ENCODE data around the gene SBNO2. TPM values are rescaled to one million over a fixed set of nuclear protein-coding genes. Genes with fewer than 3 reads are reported as not detected.

SBNO2 gene
- total RNA-seq, 6 experiments from 2014 or later = 21.5 to 54.4 (median 25.5) TPM

DNA sequence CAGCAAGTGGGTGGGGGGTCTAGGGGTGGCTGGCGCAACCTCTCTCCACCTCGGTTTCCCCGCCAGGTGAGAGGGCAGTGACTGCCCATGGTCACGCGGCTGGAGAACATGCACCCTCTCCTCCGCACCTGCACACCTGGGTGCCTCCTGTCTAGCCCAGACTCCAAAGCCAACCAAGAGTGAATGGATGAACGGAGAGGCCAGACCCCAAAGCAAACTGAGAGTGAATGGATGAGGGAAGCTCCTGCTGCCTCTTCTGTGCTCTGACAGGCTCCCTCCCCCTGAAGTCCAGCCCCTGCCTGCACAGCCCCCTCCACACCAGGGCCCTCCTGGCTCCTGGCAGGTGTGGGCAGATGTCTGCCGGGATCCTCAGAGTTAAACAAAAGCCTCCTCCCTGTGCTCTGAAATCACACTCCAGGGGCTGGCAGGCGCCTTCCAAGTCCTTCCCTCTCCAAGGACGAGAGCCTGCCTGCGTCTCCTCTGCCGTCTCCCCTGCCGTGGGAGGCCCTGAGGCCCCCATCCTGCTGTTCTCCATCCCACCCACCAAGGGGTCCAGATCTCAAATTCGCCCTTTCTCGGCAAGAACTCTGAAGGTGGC lies 2.2 kb downstream of the SBNO2 start:
- no peaks in the 10 kb centered on the region for H3K36me3 ChIP-seq
- peaks cover 0 to 48% (median 22%) of the 10 kb centered on the region in 4 donors for H3K4me1 ChIP-seq
- peak overlapping the region in 2 of 3 donors; percentile 74 to 78 for H3K4me3 ChIP-seq
- 62% methylated on average over 5 of the region's 15 CpGs for WGBS (ENCODE audit: insufficient coverage, low coverage, low lambda C conversion rate, missing lambda C conversion rate)
- no peaks in the 10 kb centered on the region for H3K27me3 ChIP-seq
- H3K27ac ChIP-seq = peak overlapping the region; percentile 91 to 98 (median 96)
- no peak for TF ChIP-seq POLR2A (IDR thresholded peaks at IDR 0.05)
- ATAC-seq = no peak
- H3K9me3 ChIP-seq = no peaks in the 10 kb centered on the region
- intact Hi-C loops (cut with DNase I) = no loop called here
- DNase-seq = peak in 1 of 3 donors; percentile 30

DNA sequence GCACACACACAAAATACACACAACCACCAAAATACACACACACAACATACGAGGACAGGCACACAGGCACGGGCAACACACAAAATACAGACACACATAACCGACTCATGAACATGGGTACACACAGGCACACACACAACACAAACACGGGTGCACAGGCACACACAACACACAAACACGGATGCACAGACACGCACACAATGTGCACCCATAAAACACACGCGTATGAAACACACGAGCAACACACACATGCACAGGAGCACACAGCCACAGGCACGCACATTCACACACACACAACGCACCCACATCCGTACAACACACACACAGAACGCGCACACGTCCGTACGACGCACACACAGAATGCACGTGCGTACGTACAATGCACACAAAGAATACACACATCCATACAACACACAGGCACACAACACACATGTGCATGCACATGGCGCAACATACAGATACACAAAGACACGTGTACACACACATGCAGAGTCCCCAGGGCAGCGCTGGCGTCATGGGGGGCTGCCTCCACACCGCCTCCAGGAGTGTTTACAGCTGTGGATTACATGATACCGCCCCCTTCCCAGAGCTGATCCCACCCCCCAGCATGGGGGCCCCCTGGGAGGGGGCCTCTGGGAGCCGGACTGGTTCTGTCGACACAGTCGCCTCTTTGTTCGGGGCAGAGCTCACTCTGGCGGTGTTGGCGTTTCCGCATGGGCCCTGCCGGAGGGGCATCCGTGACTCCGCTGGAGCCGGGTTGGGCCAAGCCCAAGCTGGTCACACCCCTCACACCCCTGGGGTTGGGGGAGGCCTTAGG lies 2.9 kb downstream of the SBNO2 start:
- Histone ChIP-seq H3K36me3 (no peaks in the 10 kb centered on the region), H3K4me1 (peaks cover 0 to 48% (median 22%) of the 10 kb centered on the region in 4 donors), H3K9me3 (no peaks in the 10 kb centered on the region), H3K27ac (peak overlapping the region in 1 of 3 donors; percentile 91), H3K4me3 (no peak overlapping the region), H3K27me3 (no peaks in the 10 kb centered on the region)
- 84% methylated on average over 9 of the region's 38 CpGs for WGBS (ENCODE audit: insufficient coverage, low coverage, low lambda C conversion rate, missing lambda C conversion rate)
- no peak for TF ChIP-seq POLR2A (IDR thresholded peaks at IDR 0.05)
- TF ChIP-seq, protein P1, sequence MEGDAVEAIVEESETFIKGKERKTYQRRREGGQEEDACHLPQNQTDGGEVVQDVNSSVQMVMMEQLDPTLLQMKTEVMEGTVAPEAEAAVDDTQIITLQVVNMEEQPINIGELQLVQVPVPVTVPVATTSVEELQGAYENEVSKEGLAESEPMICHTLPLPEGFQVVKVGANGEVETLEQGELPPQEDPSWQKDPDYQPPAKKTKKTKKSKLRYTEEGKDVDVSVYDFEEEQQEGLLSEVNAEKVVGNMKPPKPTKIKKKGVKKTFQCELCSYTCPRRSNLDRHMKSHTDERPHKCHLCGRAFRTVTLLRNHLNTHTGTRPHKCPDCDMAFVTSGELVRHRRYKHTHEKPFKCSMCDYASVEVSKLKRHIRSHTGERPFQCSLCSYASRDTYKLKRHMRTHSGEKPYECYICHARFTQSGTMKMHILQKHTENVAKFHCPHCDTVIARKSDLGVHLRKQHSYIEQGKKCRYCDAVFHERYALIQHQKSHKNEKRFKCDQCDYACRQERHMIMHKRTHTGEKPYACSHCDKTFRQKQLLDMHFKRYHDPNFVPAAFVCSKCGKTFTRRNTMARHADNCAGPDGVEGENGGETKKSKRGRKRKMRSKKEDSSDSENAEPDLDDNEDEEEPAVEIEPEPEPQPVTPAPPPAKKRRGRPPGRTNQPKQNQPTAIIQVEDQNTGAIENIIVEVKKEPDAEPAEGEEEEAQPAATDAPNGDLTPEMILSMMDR (IDR thresholded peaks at IDR 0.05) = no peak
- intact Hi-C loops (cut with DNase I) = no loop called here
- DNase-seq (no peak), ATAC-seq (no peak)

DNA sequence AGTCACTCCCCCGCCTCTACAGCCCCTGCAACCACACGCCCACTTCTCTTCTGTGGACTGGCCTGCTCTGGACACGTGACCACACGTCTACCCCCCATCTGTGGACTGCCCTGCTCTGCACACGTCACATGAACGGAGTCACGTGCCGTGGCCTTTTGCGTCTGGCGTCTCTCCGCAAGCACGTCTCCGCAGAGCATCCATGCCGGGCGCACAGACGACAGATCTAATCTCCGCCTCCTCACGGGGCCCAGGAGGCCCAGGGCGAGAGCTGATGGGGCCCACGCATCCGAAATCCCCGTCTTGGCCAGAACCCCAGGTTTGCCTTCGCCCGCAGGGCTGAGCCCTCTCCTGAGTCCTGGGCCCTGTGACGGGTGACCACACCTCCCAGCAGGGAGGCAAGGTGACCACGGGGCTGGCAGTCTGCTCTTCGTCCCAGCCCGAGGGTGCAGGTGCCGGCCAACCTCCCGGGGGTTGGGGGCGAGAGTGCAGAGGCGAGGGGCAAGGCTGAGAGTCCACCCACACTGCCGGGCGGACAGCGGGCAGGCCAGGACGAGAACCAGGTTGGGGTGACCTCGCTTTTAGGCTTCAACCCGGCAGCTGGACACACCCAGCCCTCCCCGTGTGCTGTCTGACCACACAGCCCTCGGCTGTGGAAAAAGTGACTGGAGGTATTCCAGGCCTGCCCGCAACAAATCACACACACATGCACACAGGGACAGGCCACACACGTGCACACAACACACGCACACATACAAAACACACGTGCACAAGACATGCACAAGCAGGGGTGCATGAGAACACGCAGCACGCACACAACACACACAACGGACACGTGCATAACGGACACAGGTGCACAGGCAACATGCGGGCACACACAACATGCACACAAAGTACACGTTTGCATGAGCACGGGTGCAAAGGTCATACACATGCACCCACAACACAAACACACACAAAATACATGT lies 3.9 kb downstream of the SBNO2 start:
- H3K27me3 ChIP-seq = no peaks in the 10 kb centered on the region
- H3K4me1 ChIP-seq = peaks cover 0 to 48% (median 22%) of the 10 kb centered on the region in 4 donors
- no peak for TF ChIP-seq POLR2A (IDR thresholded peaks at IDR 0.05)
- TF ChIP-seq, protein P1 (IDR thresholded peaks at IDR 0.05) = no peak
- H3K27ac ChIP-seq = peak overlapping the region; percentile 36 to 83 (median 79)
- no peaks in the 10 kb centered on the region for H3K36me3 ChIP-seq
- peak in 2 of 3 donors; percentile 45 to 56 for DNase-seq
- WGBS (ENCODE audit: insufficient coverage, low coverage, low lambda C conversion rate, missing lambda C conversion rate) = 60% methylated on average over 28 of the region's 52 CpGs
- intact Hi-C loops (cut with DNase I) = no loop called here
- no peaks in the 10 kb centered on the region for H3K9me3 ChIP-seq
- no peak overlapping the region for H3K4me3 ChIP-seq
- ATAC-seq = peak in 1 of 4 donors; percentile 0

DNA sequence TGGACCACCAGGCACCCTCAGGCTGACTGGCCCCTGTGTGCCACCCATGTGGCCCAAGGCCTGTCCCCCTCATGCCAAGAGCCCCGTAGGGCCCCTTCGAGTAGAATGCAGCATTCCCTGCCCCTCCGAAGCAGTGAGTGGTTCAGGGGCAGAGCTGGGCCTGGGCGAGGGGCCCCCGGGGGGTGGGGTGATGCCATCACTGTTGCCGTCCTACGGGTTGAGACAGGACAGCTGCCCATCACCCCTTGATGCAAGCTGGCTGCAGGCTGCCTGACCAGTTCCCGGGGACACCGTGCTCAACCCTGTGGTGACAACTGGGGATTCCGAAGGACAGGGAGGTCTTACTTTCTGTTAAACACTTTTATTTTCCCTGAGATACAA lies 4.7 kb downstream of the SBNO2 start:
- intact Hi-C loops (cut with DNase I) = no loop called here
- H3K4me1 ChIP-seq = peaks cover 0 to 48% (median 22%) of the 10 kb centered on the region in 4 donors
- no CpG with 5 or more reads among the region's 10 CpGs for WGBS (ENCODE audit: insufficient coverage, low coverage, low lambda C conversion rate, missing lambda C conversion rate)

More for the DNA sequence above, 4.7 kb downstream of the SBNO2 start:
- Histone ChIP-seq H3K9me3 (no peaks in the 10 kb centered on the region), H3K36me3 (no peaks in the 10 kb centered on the region), H3K4me3 (peak overlapping the region; percentile 41 to 51 (median 42)), H3K27me3 (no peaks in the 10 kb centered on the region), H3K27ac (peak overlapping the region; percentile 79 to 84 (median 83))
- ATAC-seq = no peak
- no peak for TF ChIP-seq POLR2A (IDR thresholded peaks at IDR 0.05)
- TF ChIP-seq, protein P1 (IDR thresholded peaks at IDR 0.05) = no peak
- peak in 1 of 3 donors; percentile 27 for DNase-seq

Measured in right lobe of liver (tissue), 6 donors.